Cardiac ventricle fibroblast (primary cell): Measurements from ENCODE around the gene MLF2. TPM values are rescaled to one million over a fixed set of nuclear protein-coding genes. Genes with fewer than 3 reads are reported as not detected.

Source experiments
- total RNA-seq: library from RNA; depleted of rRNA; stranded (reverse); fragments of >200 nt; gene quantifications from 2 replicates; pipeline ENCODE4 v1.2.3, GENCODE V29; 2015

The MLF2 gene
- total RNA-seq, result 124 and 127 TPM in 2 replicates

DNA sequence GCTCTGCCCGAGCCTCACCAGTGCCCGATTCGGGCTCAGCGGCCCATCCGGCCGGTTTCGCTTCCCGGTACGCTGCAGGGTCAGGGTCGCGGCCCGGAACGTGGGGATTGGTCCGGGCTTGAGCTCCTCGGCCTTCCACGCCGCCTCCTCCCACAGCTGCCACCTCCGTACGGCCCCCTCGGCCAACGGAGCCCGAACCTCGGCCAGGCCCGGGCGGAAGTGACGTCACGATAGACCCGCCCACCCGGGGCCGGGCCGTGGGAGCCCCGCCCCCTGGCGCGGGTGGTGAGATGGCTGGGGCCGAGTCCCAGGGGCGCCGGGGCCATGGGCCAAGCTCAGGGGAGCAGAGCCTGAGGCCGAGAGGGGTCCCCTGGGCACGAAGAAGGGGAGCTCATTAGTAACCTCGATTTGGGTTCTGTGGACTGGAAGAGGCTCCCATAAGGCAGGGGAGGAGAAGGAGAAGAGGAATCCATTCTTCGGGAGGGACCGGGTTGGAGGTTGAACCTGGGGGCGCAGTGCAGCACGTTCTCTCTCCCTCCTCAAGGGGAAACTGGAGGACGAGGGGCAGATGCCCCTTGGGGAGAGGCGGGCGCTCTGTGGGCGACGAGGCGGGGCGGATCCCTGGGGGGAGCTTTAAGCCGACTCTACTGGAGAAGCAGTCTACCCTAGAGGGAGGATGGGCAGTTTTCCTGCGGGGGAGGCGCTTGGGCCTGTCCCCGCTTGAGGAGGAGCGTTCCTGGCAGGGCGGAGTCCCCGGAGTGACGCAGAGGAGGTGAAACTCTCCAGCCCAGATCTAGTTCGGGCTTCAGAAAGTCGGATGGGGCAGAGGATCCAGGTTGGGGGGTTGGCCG lies at the start of gene MLF2:
Gene MLF2 (minus strand): TSS at position 221 of the 851 bp plus-strand sequence. CDS start 807 bp downstream, outside the sequence.

GRCh38 chr12:6788972-6789924 lies 36.3 kb upstream of the MLF2 start, which contains the start of gene CD4:
CD4 (plus strand) TSS chr12:6789528; CDS start chr12:6800139, 10,611 bp downstream.

DNA sequence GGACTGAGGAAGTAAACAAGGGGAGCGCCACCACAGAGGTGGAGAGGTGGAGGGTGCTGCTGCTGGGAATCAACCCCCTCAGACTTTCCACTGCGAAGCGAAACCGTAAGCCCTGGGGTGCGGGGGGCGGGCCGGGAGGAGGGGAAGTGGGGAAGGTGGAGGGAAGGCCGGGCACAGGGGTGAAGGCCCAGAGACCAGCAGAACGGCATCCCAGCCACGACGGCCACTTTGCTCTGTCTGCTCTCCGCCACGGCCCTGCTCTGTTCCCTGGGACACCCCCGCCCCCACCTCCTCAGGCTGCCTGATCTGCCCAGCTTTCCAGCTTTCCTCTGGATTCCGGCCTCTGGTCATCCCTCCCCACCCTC lies 19.4 kb upstream of the MLF2 start, which contains the start of gene LAG3:
Gene LAG3 (plus strand): TSS at position 190 of the 365 bp plus-strand sequence. CDS start 333 bp downstream, outside the sequence.

GRCh38 chr12:6765634-6766581 lies 13.0 kb upstream of the MLF2 start, which contains the start of gene PTMS:
PTMS (plus strand) TSS chr12:6766363; CDS start chr12:6766706, 343 bp downstream.

GRCh38 chr12:6723607-6724408 lies 29.1 kb downstream of the MLF2 start, which contains the start of gene COPS7A:
COPS7A (plus strand) TSS chr12:6724046; CDS start chr12:6724657, 611 bp downstream.

GRCh38 chr12:6700646-6701051 lies 52.3 kb downstream of the MLF2 start, which contains the start of gene PIANP:
PIANP (minus strand) TSS chr12:6700815; CDS start chr12:6698061, 2,754 bp downstream.

Other genes with a start within 250 kb of the MLF2 start
- 4,305 and 4,799 TPM in 2 replicates for gene GAPDH, start 218.6 kb downstream of the MLF2 start, total RNA-seq
- 19.7 and 21.0 TPM in 2 replicates for gene IFFO1, start 197.1 kb downstream of the MLF2 start, total RNA-seq
- gene NOP2, start 184.8 kb downstream of the MLF2 start, total RNA-seq, result 19.3 and 21.8 TPM in 2 replicates
- 125 and 162 TPM in 2 replicates for gene CHD4, start 145.8 kb downstream of the MLF2 start, total RNA-seq
- gene LPAR5, start 117.2 kb downstream of the MLF2 start, total RNA-seq, result not detected in 2 replicates
- gene ACRBP, start 105.7 kb downstream of the MLF2 start, total RNA-seq, result 0.10 and 0.31 TPM in 2 replicates
- gene ING4, start 90.0 kb downstream of the MLF2 start, total RNA-seq, result 39.3 TPM in 2 replicates
- 20.0 and 20.5 TPM in 2 replicates for gene ZNF384, start 63.8 kb downstream of the MLF2 start, total RNA-seq
- gene PIANP, start 52.3 kb downstream of the MLF2 start, total RNA-seq, result not detected in 2 replicates
- gene COPS7A, start 29.1 kb downstream of the MLF2 start, total RNA-seq, result 74.9 and 87.5 TPM in 2 replicates
- gene PTMS, start 13.2 kb upstream of the MLF2 start, total RNA-seq, result 203 and 226 TPM in 2 replicates
- gene LAG3, start 19.4 kb upstream of the MLF2 start, total RNA-seq, result 0.06 and 0.10 TPM in 2 replicates
- gene CD4, start 36.4 kb upstream of the MLF2 start, total RNA-seq, result 0.49 and 0.75 TPM in 2 replicates
- gene GPR162, start 68.7 kb upstream of the MLF2 start, total RNA-seq, result 1.0 and 2.2 TPM in 2 replicates
- gene P3H3, start 75.3 kb upstream of the MLF2 start, total RNA-seq, result 66.9 and 86.2 TPM in 2 replicates
- gene GNB3, start 87.8 kb upstream of the MLF2 start, total RNA-seq, result 0.20 and 2.4 TPM in 2 replicates
- gene CDCA3, start 98.1 kb upstream of the MLF2 start, total RNA-seq, result 0.88 and 1.8 TPM in 2 replicates
- gene USP5, start 99.0 kb upstream of the MLF2 start, total RNA-seq, result 43.2 and 48.2 TPM in 2 replicates
- 800 and 891 TPM in 2 replicates for gene TPI1, start 114.4 kb upstream of the MLF2 start, total RNA-seq
- gene SPSB2, start 120.2 kb upstream of the MLF2 start, total RNA-seq, result 8.2 and 8.3 TPM in 2 replicates
- 7.3 and 16.7 TPM in 2 replicates for gene LRRC23, start 151.7 kb upstream of the MLF2 start, total RNA-seq
- 11.4 and 13.7 TPM in 2 replicates for gene ENO2, start 161.4 kb upstream of the MLF2 start, total RNA-seq
- 74.3 and 74.9 TPM in 2 replicates for gene ATN1, start 174.8 kb upstream of the MLF2 start, total RNA-seq
- not detected in 2 replicates for gene RNU7-1, start 190.7 kb upstream of the MLF2 start, total RNA-seq
- 335 and 341 TPM in 2 replicates for gene C12orf57, start 190.9 kb upstream of the MLF2 start, total RNA-seq
- gene PTPN6, start 198.2 kb upstream of the MLF2 start, total RNA-seq, result 0.20 TPM in 1 of 2 replicates, not detected in the other
- gene PHB2, start 217.5 kb upstream of the MLF2 start, total RNA-seq, result 189 and 216 TPM in 2 replicates
- 20.2 and 22.3 TPM in 2 replicates for gene EMG1, start 217.8 kb upstream of the MLF2 start, total RNA-seq